Transverse colon (tissue), 4 donors: ENCODE measurements around the gene RIPPLY3. TPM values are rescaled to one million over a fixed set of nuclear protein-coding genes. Genes with fewer than 3 reads are reported as not detected.
A peak's percentile ranks its signal among the peaks of the same experiment; 100 is the strongest.
"Not testable (repeated sequence)": the region's sequence is repeated elsewhere in the genome, so short reads cannot be mapped to it uniquely, and the experiment has no call there.

Experiments used
- DNase-seq: peaks from one replicate; pipeline ENCODE4 v3.0.0-alpha.2; 2019
- H3K27ac ChIP-seq, 4 donors: fragments of 200-600 bp; sonication (generic); 2 replicates each; pipeline ENCODE4 v1.5.1; 2016 to 2018; ENCODE audit warnings: inconsistent platforms in 4 of 4
- H3K27me3 ChIP-seq: fragments of 200-600 bp; sonication (generic); 2 replicates; pipeline ENCODE4 v1.5.1; 2017; ENCODE audit warnings: inconsistent platforms
- H3K36me3 ChIP-seq, 4 donors: fragments of 200-600 bp; sonication (generic); 2 replicates each; pipeline ENCODE4 v1.5.1; 2017 to 2019; ENCODE audit warnings: inconsistent platforms in 4 of 4
- H3K4me1 ChIP-seq, 4 donors: fragments of 200-600 bp; sonication (generic); 2 replicates each; pipeline ENCODE4 v1.5.1; 2017 to 2020; ENCODE audit warnings: inconsistent platforms in 4 of 4
- H3K4me3 ChIP-seq, 4 donors: fragments of 200-600 bp; sonication (generic); 1 replicate in 1 of 4; 2 replicates in 3 of 4; pipeline versions ENCODE4 v1.5.1 to v1.6.1; 2017 to 2019; ENCODE audit warnings: inconsistent platforms in 4 of 4
- H3K9me3 ChIP-seq, 2 donors: fragments of 200-600 bp; sonication (generic); 2 replicates each; pipeline ENCODE4 v1.5.1; 2017 to 2019; ENCODE audit warnings: inconsistent platforms in 2 of 2
- CTCF ChIP-seq, 5 experiments: fragments of 200-600 bp in 3 of 5; fragments of 450-650 bp in 2 of 5; sonication (generic) in 3 of 5; IDR thresholded peaks; 1 replicate in 2 of 5; 2 replicates in 3 of 5; pipeline ENCODE4 v1.5.1; 2016 to 2017; ENCODE audit warnings: antibody characterized with exemption in 5 of 5, inconsistent platforms in 3 of 5, mild to moderate bottlenecking in 2 of 5, moderate library complexity in 1 of 5
- EP300 ChIP-seq: sonication (generic); formaldehyde crosslinking; IDR thresholded peaks from one replicate; pipeline ENCODE4 v1.6.1; 2017; ENCODE audit warnings: antibody characterized with exemption, low read depth
- POLR2A ChIP-seq: fragments of 450-650 bp; IDR thresholded peaks from one replicate; pipeline ENCODE4 v1.6.1; 2016; ENCODE audit warnings: antibody characterized with exemption, mild to moderate bottlenecking, moderate library complexity
- POLR2AphosphoS5 ChIP-seq, 3 donors: sonication (generic); formaldehyde crosslinking; IDR thresholded peaks; one replicate each; pipeline ENCODE4 v1.6.1; 2016; ENCODE audit warnings: antibody characterized with exemption in 3 of 3
- WGBS, 2 donors: methylation state at CpG; one replicate each; pipeline ENCODE4 v1.1.5; 2018; ENCODE audit warnings: low coverage in 1 of 2; 5-methylcytosine and 5-hydroxymethylcytosine counted together
- in situ Hi-C, 4 donors: fragments of 200-750 bp; cut with MboI; loops; one replicate each; pipeline versions ENCODE4 v1.15.0 to v1.15.1; 2017; ENCODE audit warnings: low sequenced_read_pairs in 3 of 4, low pct_ligation_motif_present in 1 of 4, low pct_unique_long_range_greater_than_20kb in 1 of 4
- intact Hi-C: fragments of 100-400 bp; cut with DNase I; formaldehyde crosslinking; loops from one replicate; pipeline ENCODE4 v1.15.1; 2023; ENCODE audit warnings: low total_unique reads
- total RNA-seq, 4 donors: library from RNA; depleted of rRNA; stranded (reverse); fragments of >200 nt; gene quantifications; one replicate each; pipeline ENCODE4 v1.1.0, GENCODE V29; 2016

Gene RIPPLY3
- total RNA-seq, 4 donors from 2014 or later = 0.27 TPM; not detected in 3

- peaks cover 0 to 13% (median 5%) of the 10 kb centered on the region in 4 donors for H3K4me1 ChIP-seq
- WGBS, 2 donors = 65 to 76% methylated on average over 2 to 4 of the region's 4 CpGs
- TF ChIP-seq CTCF (IDR thresholded peaks at IDR 0.05) = no peak
- no peak for TF ChIP-seq POLR2A
- no peak for TF ChIP-seq EP300
- TF ChIP-seq POLR2AphosphoS5 (IDR thresholded peaks at IDR 0.05) = no peak
- H3K9me3 ChIP-seq = no peaks in the 10 kb centered on the region
- no peak overlapping the region for H3K4me3 ChIP-seq
- H3K36me3 ChIP-seq = no peaks in the 10 kb centered on the region
- in situ Hi-C loops (loop anchor here in 3 of 4 donors (10.0 to 25.0 kb wide), 3 partner anchors 86 to 574 kb away; partner anchors contain the start of genes PIGP (in 1 of the 3) and TTC3 (in 1 of the 3)), intact Hi-C loops (no loop called here)
- no peaks in the 10 kb centered on the region for H3K27me3 ChIP-seq
- no peak overlapping the region for H3K27ac ChIP-seq
- DNase-seq = no peak
Observed at GRCh38 chr21:36988536-36988935, 18.0 kb upstream of the RIPPLY3 start.

GRCh38 chr21:36989199-36989698, 17.3 kb upstream of the RIPPLY3 start:
- in situ Hi-C loops = loop anchor here in 3 of 4 donors (10.0 to 25.0 kb wide), 3 partner anchors 86 to 573 kb away; partner anchors contain the start of genes PIGP (in 1 of the 3) and TTC3 (in 1 of the 3)
- 28 to 45% methylated on average over 10 to 22 of the region's 22 CpGs for WGBS, 2 donors
- intact Hi-C loops, H3K27me3 ChIP-seq, H3K36me3 ChIP-seq, DNase-seq, H3K9me3 ChIP-seq: not testable (repeated sequence)
- Histone ChIP-seq H3K4me1 (peaks cover 0 to 13% (median 5%) of the 10 kb centered on the region in 4 donors), H3K4me3 (peak overlapping the region; percentile 28 to 67 (median 57)), H3K27ac (peak overlapping the region; percentile 91 to 98 (median 94))

GRCh38 chr21:36989699-36990507, 16.6 kb upstream of the RIPPLY3 start:
- intact Hi-C loops = loop anchor here (2.0 kb wide), 1 partner anchor 83 kb away; the partner anchor contains the start of genes PIGP and TTC3
- peak; percentile 95 for DNase-seq
- peak in 2 of 3 donors; percentile 22 to 54 for TF ChIP-seq POLR2AphosphoS5 (IDR thresholded peaks at IDR 0.05)
- TF ChIP-seq EP300 = no peak
- TF ChIP-seq CTCF (IDR thresholded peaks at IDR 0.05) = peak; percentile 32 to 91 (median 88)
- TF ChIP-seq POLR2A = peak; percentile 36
- H3K4me3 ChIP-seq = peak overlapping the region; percentile 51 to 67 (median 60)
- peaks cover 0 to 13% (median 5%) of the 10 kb centered on the region in 4 donors for H3K4me1 ChIP-seq
- in situ Hi-C loops = loop anchor here in 3 of 4 donors (10.0 to 25.0 kb wide), 3 partner anchors 85 to 572 kb away; partner anchors contain the start of genes PIGP (in 1 of the 3) and TTC3 (in 1 of the 3)
- 3% methylated on average over 38 of the region's 97 CpGs; no CpG with 5 or more reads in 1 of the 2 donors for WGBS, 2 donors
- H3K9me3 ChIP-seq = no peaks in the 10 kb centered on the region
- no peaks in the 10 kb centered on the region for H3K36me3 ChIP-seq
- H3K27me3 ChIP-seq = peaks cover 6% of the 10 kb centered on the region
- peak overlapping the region; percentile 91 to 98 (median 94) for H3K27ac ChIP-seq

GRCh38 chr21:36990508-36991205, 15.8 kb upstream of the RIPPLY3 start:
- H3K27ac ChIP-seq = peak overlapping the region; percentile 91 to 98 (median 94)
- no peak for TF ChIP-seq POLR2A
- no peak for TF ChIP-seq EP300
- no peak for TF ChIP-seq CTCF (IDR thresholded peaks at IDR 0.05)
- no peak for TF ChIP-seq POLR2AphosphoS5 (IDR thresholded peaks at IDR 0.05)
- 72% methylated on average over 21 of the region's 21 CpGs; no CpG with 5 or more reads in 1 of the 2 donors for WGBS, 2 donors
- H3K4me3 ChIP-seq = peak overlapping the region in 3 of 4 donors; percentile 51 to 67 (median 63)
- in situ Hi-C loops (loop anchor here in 2 of 4 donors (25.0 kb wide), 2 partner anchors 97 to 572 kb away; no protein-coding TSS in a partner anchor), intact Hi-C loops (loop anchor here (2.0 kb wide), 1 partner anchor 82 kb away; the partner anchor contains the start of genes PIGP and TTC3)
- H3K9me3 ChIP-seq = no peaks in the 10 kb centered on the region
- peaks cover 6% of the 10 kb centered on the region for H3K27me3 ChIP-seq
- peaks cover 0 to 13% (median 5%) of the 10 kb centered on the region in 4 donors for H3K4me1 ChIP-seq
- no peak for DNase-seq
- H3K36me3 ChIP-seq = no peaks in the 10 kb centered on the region
